SK-N-SH treated with all-trans-retinoic acid at 6 μM for 48 hours (cell line): Measurements from ENCODE around the gene RASA2.

Experiments
- ATAC-seq: fragments of 200-7000 bp; cut with Tn5 transposase; 3 replicates; pipeline ENCODE4 v1.9.1; 2020; ENCODE audit warnings: mild to moderate bottlenecking, moderate library complexity
- ARNTL ChIP-seq: fragments of 450-650 bp; formaldehyde crosslinking; IDR thresholded peaks from 2 replicates; pipeline ENCODE4 v1.5.0; 2020; ENCODE audit warnings: low read depth, mild to moderate bottlenecking, moderate library complexity, borderline replicate concordance
- BACH2 ChIP-seq: fragments of 250-450 bp; sonication (Bioruptor Pico); IDR thresholded peaks from 2 replicates; pipeline ENCODE4 v1.9.0; 2021; ENCODE audit warnings: mild to moderate bottlenecking, borderline replicate concordance
- CSDC2 ChIP-seq: fragments of 250-450 bp; sonication (Bioruptor Pico); IDR thresholded peaks from 2 replicates; pipeline ENCODE4 v1.5.0; 2020; ENCODE audit warnings: mild to moderate bottlenecking, moderate library complexity
- ESRRG ChIP-seq: fragments of 250-450 bp; sonication (Bioruptor Pico); IDR thresholded peaks from 2 replicates; pipeline ENCODE4 v1.6.1; 2021; ENCODE audit warnings: mild to moderate bottlenecking
- GLIS3 ChIP-seq: fragments of 250-450 bp; sonication (Bioruptor Pico); IDR thresholded peaks from 2 replicates; pipeline ENCODE4 v1.5.0; 2020; ENCODE audit warnings: mild to moderate bottlenecking, moderate library complexity
- ISL1 ChIP-seq: fragments of 250-450 bp; sonication (Bioruptor Pico); IDR thresholded peaks from 2 replicates; pipeline ENCODE4 v2.1.2; 2022; ENCODE audit warnings: mild to moderate bottlenecking, moderate library complexity
- OSR1 ChIP-seq: fragments of 250-450 bp; sonication (Bioruptor Pico); IDR thresholded peaks from 2 replicates; pipeline ENCODE4 v1.8.0; 2022; ENCODE audit warnings: moderate library complexity, mild to moderate bottlenecking, inconsistent platforms
- PPARA ChIP-seq: fragments of 250-450 bp; sonication (Bioruptor Pico); IDR thresholded peaks from 2 replicates; pipeline ENCODE4 v1.5.0; 2020; ENCODE audit warnings: mild to moderate bottlenecking, borderline replicate concordance
- SNAI2 ChIP-seq: fragments of 250-450 bp; sonication (Bioruptor Pico); IDR thresholded peaks from 2 replicates; pipeline ENCODE4 v1.5.0; 2020; ENCODE audit warnings: mild to moderate bottlenecking, moderate library complexity
- TCF4 ChIP-seq: fragments of 250-450 bp; sonication (Bioruptor Pico); IDR thresholded peaks from 2 replicates; pipeline ENCODE4 v1.8.0; 2021; ENCODE audit warnings: mild to moderate bottlenecking, moderate library complexity, borderline replicate concordance
- TOX ChIP-seq: fragments of 250-450 bp; sonication (Bioruptor Pico); IDR thresholded peaks from 2 replicates; pipeline ENCODE4 v1.8.0; 2021; ENCODE audit warnings: mild to moderate bottlenecking, moderate library complexity, borderline replicate concordance
- ZFP3 ChIP-seq: fragments of 250-450 bp; sonication (Bioruptor Pico); IDR thresholded peaks from 2 replicates; pipeline ENCODE4 v1.5.0; 2020; ENCODE audit warnings: mild to moderate bottlenecking, moderate library complexity
- ZNF565 ChIP-seq: fragments of 450-650 bp; formaldehyde crosslinking; conservative IDR thresholded peaks from 2 replicates; pipeline ENCODE4 v1.5.0; 2020; ENCODE audit warnings: low read depth, mild to moderate bottlenecking, moderate library complexity
- ZNF70 ChIP-seq: fragments of 450-650 bp; formaldehyde crosslinking; IDR thresholded peaks from 2 replicates; pipeline ENCODE4 v1.5.0; 2020; ENCODE audit warnings: mild to moderate bottlenecking, moderate library complexity
- ZNF8 ChIP-seq: fragments of 450-650 bp; formaldehyde crosslinking; IDR thresholded peaks from 2 replicates; pipeline ENCODE4 v1.5.0; 2020; ENCODE audit warnings: mild to moderate bottlenecking, moderate library complexity
- TF ChIP-seq, protein P1 (sequence below): fragments of 250-450 bp; sonication (Bioruptor Pico); IDR thresholded peaks from 2 replicates; pipeline ENCODE4 v1.8.0; 2021; ENCODE audit warnings: low read depth, mild to moderate bottlenecking, moderate library complexity, borderline replicate concordance
- TF ChIP-seq, protein P2 (sequence below): fragments of 250-450 bp; sonication (Bioruptor Pico); IDR thresholded peaks from 2 replicates; pipeline ENCODE4 v1.5.0; 2020; ENCODE audit warnings: mild to moderate bottlenecking, moderate library complexity
- TF ChIP-seq, protein P3 (sequence below): fragments of 250-450 bp; sonication (Bioruptor Pico); IDR thresholded peaks from 2 replicates; pipeline ENCODE4 v1.5.1; 2020; ENCODE audit warnings: low read depth, mild to moderate bottlenecking, moderate library complexity
- TF ChIP-seq, protein P4 (sequence below): fragments of 250-450 bp; sonication (Bioruptor Pico); IDR thresholded peaks from 2 replicates; pipeline ENCODE4 v1.8.0; 2020; ENCODE audit warnings: mild to moderate bottlenecking, moderate library complexity, borderline replicate concordance
- TF ChIP-seq, protein P5 (sequence below): fragments of 250-450 bp; sonication (Bioruptor Pico); IDR thresholded peaks from 2 replicates; pipeline ENCODE4 v1.5.1; 2021; ENCODE audit warnings: mild to moderate bottlenecking, moderate library complexity

Gene RASA2

DNA sequence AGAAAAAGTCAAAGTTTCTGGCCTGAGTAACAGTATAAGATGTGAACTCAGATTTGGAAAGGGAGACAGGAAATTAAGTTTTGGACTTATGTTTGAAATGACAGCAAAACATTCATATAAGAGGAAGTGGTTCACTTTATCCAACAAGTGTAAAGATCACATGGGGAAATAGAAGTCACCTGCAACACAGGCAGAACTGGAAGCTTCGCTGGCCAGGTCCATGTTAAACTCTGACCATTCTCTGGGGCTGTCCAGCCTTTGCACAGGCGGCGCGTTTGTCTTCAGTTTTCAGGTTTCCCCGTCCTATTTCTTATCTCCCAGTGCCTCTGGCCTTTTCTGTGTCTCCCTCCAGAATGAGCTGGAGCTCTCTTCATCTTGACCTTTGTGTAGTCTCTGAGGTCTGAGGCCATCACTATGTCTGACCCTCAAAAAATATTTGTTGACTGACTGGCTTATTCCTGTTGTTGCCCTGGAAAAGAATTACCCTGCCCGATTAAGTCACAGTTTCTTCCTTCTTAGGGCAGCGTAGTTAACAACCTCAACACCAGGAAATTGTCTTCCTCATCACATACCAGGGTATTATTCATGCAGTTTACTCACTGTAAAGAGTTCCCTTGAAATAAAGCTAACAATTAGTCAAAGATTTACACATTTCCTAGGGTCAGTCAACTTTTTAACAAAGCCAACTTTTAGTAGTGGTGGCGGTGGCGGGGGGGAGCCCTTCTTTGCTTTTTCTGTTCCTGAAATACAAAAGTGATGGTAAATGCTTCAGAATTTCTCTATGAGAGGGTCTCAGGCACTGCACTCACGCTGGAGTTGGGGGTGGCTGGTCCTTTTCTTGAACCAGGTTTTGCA, 959 bp upstream of the RASA2 start:
- TF ChIP-seq, protein P1, sequence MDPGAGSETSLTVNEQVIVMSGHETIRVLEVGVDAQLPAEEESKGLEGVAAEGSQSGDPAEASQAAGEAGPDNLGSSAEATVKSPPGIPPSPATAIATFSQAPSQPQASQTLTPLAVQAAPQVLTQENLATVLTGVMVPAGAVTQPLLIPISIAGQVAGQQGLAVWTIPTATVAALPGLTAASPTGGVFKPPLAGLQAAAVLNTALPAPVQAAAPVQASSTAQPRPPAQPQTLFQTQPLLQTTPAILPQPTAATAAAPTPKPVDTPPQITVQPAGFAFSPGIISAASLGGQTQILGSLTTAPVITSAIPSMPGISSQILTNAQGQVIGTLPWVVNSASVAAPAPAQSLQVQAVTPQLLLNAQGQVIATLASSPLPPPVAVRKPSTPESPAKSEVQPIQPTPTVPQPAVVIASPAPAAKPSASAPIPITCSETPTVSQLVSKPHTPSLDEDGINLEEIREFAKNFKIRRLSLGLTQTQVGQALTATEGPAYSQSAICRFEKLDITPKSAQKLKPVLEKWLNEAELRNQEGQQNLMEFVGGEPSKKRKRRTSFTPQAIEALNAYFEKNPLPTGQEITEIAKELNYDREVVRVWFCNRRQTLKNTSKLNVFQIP (CRISPR knock-in tag): no peak
- no peak for TF ChIP-seq ZNF70 (CRISPR knock-in tag)
- no peak for TF ChIP-seq ZNF565 (CRISPR knock-in tag)
- no peak for TF ChIP-seq PPARA (CRISPR knock-in tag)
- no peak for TF ChIP-seq CSDC2 (CRISPR knock-in tag)
- TF ChIP-seq BACH2 (CRISPR knock-in tag): no peak
- no peak for TF ChIP-seq GLIS3 (CRISPR knock-in tag)
- no peak for TF ChIP-seq ESRRG (CRISPR knock-in tag)
- TF ChIP-seq ZFP3 (CRISPR knock-in tag): no peak
- no peak for TF ChIP-seq ZNF8
- no peak for TF ChIP-seq TOX (CRISPR knock-in tag)
- TF ChIP-seq, protein P2, sequence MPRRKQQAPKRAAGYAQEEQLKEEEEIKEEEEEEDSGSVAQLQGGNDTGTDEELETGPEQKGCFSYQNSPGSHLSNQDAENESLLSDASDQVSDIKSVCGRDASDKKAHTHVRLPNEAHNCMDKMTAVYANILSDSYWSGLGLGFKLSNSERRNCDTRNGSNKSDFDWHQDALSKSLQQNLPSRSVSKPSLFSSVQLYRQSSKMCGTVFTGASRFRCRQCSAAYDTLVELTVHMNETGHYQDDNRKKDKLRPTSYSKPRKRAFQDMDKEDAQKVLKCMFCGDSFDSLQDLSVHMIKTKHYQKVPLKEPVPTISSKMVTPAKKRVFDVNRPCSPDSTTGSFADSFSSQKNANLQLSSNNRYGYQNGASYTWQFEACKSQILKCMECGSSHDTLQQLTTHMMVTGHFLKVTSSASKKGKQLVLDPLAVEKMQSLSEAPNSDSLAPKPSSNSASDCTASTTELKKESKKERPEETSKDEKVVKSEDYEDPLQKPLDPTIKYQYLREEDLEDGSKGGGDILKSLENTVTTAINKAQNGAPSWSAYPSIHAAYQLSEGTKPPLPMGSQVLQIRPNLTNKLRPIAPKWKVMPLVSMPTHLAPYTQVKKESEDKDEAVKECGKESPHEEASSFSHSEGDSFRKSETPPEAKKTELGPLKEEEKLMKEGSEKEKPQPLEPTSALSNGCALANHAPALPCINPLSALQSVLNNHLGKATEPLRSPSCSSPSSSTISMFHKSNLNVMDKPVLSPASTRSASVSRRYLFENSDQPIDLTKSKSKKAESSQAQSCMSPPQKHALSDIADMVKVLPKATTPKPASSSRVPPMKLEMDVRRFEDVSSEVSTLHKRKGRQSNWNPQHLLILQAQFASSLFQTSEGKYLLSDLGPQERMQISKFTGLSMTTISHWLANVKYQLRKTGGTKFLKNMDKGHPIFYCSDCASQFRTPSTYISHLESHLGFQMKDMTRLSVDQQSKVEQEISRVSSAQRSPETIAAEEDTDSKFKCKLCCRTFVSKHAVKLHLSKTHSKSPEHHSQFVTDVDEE (CRISPR knock-in tag): no peak
- TF ChIP-seq ARNTL (CRISPR knock-in tag): no peak
- TF ChIP-seq OSR1 (CRISPR knock-in tag): no peak
- no peak for TF ChIP-seq TCF4 (CRISPR knock-in tag)
- no peak for TF ChIP-seq ISL1 (CRISPR knock-in tag)
- no peak for TF ChIP-seq SNAI2 (CRISPR knock-in tag)
- TF ChIP-seq, protein P3, sequence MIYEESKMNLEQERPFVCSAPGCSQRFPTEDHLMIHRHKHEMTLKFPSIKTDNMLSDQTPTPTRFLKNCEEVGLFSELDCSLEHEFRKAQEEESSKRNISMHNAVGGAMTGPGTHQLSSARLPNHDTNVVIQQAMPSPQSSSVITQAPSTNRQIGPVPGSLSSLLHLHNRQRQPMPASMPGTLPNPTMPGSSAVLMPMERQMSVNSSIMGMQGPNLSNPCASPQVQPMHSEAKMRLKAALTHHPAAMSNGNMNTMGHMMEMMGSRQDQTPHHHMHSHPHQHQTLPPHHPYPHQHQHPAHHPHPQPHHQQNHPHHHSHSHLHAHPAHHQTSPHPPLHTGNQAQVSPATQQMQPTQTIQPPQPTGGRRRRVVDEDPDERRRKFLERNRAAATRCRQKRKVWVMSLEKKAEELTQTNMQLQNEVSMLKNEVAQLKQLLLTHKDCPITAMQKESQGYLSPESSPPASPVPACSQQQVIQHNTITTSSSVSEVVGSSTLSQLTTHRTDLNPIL (CRISPR knock-in tag): no peak
- TF ChIP-seq, protein P4, sequence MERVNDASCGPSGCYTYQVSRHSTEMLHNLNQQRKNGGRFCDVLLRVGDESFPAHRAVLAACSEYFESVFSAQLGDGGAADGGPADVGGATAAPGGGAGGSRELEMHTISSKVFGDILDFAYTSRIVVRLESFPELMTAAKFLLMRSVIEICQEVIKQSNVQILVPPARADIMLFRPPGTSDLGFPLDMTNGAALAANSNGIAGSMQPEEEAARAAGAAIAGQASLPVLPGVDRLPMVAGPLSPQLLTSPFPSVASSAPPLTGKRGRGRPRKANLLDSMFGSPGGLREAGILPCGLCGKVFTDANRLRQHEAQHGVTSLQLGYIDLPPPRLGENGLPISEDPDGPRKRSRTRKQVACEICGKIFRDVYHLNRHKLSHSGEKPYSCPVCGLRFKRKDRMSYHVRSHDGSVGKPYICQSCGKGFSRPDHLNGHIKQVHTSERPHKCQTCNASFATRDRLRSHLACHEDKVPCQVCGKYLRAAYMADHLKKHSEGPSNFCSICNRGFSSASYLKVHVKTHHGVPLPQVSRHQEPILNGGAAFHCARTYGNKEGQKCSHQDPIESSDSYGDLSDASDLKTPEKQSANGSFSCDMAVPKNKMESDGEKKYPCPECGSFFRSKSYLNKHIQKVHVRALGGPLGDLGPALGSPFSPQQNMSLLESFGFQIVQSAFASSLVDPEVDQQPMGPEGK (CRISPR knock-in tag): no peak
- no peak for ATAC-seq

DNA sequence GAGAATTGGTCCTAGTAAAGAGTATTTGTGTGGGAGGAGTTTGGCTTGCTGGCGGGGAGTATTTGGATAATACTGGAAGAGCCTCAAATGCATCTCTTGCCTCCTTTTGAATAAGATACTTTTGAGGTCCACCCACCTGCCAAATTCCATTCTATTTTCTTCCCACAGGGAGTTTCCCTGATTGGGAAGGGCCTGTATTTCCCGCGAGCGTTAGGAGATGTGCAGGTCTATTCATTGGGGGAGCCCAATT, 406 bp upstream of the RASA2 start:
- TF ChIP-seq, protein P4 (CRISPR knock-in tag): no peak
- TF ChIP-seq CSDC2 (CRISPR knock-in tag): no peak
- TF ChIP-seq ZFP3 (CRISPR knock-in tag): no peak
- TF ChIP-seq, protein P3 (CRISPR knock-in tag): no peak
- TF ChIP-seq, protein P1 (CRISPR knock-in tag): no peak
- TF ChIP-seq, protein P5, sequence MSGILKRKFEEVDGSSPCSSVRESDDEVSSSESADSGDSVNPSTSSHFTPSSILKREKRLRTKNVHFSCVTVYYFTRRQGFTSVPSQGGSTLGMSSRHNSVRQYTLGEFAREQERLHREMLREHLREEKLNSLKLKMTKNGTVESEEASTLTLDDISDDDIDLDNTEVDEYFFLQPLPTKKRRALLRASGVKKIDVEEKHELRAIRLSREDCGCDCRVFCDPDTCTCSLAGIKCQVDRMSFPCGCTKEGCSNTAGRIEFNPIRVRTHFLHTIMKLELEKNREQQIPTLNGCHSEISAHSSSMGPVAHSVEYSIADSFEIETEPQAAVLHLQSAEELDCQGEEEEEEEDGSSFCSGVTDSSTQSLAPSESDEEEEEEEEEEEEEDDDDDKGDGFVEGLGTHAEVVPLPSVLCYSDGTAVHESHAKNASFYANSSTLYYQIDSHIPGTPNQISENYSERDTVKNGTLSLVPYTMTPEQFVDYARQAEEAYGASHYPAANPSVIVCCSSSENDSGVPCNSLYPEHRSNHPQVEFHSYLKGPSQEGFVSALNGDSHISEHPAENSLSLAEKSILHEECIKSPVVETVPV (CRISPR knock-in tag): no peak
- TF ChIP-seq SNAI2 (CRISPR knock-in tag): no peak
- no peak for TF ChIP-seq ZNF565 (CRISPR knock-in tag)
- no peak for TF ChIP-seq ZNF8
- TF ChIP-seq TOX (CRISPR knock-in tag): no peak
- no peak for TF ChIP-seq BACH2 (CRISPR knock-in tag)
- TF ChIP-seq PPARA (CRISPR knock-in tag): no peak
- ATAC-seq: no peak
